Nephron (organoid): ENCODE data around the gene PPP2R2B.

Experiments
- H3K27ac Mint-ChIP-seq, 3 experiments: 2 replicates each; pipeline ENCODE4 v1.8.0; 2020; ENCODE audit warnings: mixed read lengths in 3 of 3, mild to moderate bottlenecking in 2 of 3, moderate library complexity in 1 of 3
- H3K27me3 Mint-ChIP-seq: 2 replicates; pipeline ENCODE4 v1.8.0; 2021; ENCODE audit warnings: low read depth, mild to moderate bottlenecking, moderate library complexity, mixed read lengths
- H3K36me3 Mint-ChIP-seq: 2 replicates; pipeline ENCODE4 v1.8.0; 2020; ENCODE audit warnings: low read depth, mixed read lengths
- H3K4me1 Mint-ChIP-seq: 2 replicates; pipeline ENCODE4 v1.8.0; 2020; ENCODE audit warnings: mixed read lengths
- H3K4me3 Mint-ChIP-seq, 3 experiments: 2 replicates each; pipeline ENCODE4 v1.8.0; 2020; ENCODE audit warnings: mild to moderate bottlenecking in 3 of 3, mixed read lengths in 3 of 3, moderate library complexity in 2 of 3
- H3K9me3 Mint-ChIP-seq: 2 replicates; pipeline ENCODE4 v1.8.0; 2020; ENCODE audit warnings: mixed read lengths
- CTCF ChIP-seq, 3 experiments: fragments of 200-600 bp; sonication (generic); IDR thresholded peaks; one replicate each; pipeline ENCODE4 v1.5.0; 2021; ENCODE audit warnings: antibody characterized with exemption in 3 of 3; ENCODE audit not compliant: unreplicated experiment in 3 of 3

Gene PPP2R2B

GRCh38 chr5:146802945-146803522 is 75.5 kb downstream of the PPP2R2B start:
- no peak for TF ChIP-seq CTCF (IDR thresholded peaks at IDR 0.05; ENCODE audit: unreplicated experiment in 3 of 3)
- Mint-ChIP-seq H3K9me3 (no peaks in the 10 kb centered on the region), H3K36me3 (no peaks in the 10 kb centered on the region), H3K4me3 (no peak overlapping the region), H3K27ac (no peak overlapping the region), H3K4me1 (peaks cover 3% of the 10 kb centered on the region), H3K27me3 (peaks cover 11% of the 10 kb centered on the region)

GRCh38 chr5:146799671-146800070 is 78.9 kb downstream of the PPP2R2B start:
- TF ChIP-seq CTCF (IDR thresholded peaks at IDR 0.05; ENCODE audit: unreplicated experiment in 3 of 3): no peak
- no peaks in the 10 kb centered on the region for H3K9me3 Mint-ChIP-seq
- peaks cover 10% of the 10 kb centered on the region for H3K27me3 Mint-ChIP-seq
- H3K27ac Mint-ChIP-seq: no peak overlapping the region
- no peak overlapping the region for H3K4me3 Mint-ChIP-seq
- H3K36me3 Mint-ChIP-seq: no peaks in the 10 kb centered on the region
- peaks cover 8% of the 10 kb centered on the region for H3K4me1 Mint-ChIP-seq

- H3K4me1 Mint-ChIP-seq: peaks cover 8% of the 10 kb centered on the region
- no peak overlapping the region for H3K4me3 Mint-ChIP-seq
- H3K36me3 Mint-ChIP-seq: no peaks in the 10 kb centered on the region
- H3K27me3 Mint-ChIP-seq: peaks cover 6% of the 10 kb centered on the region
- TF ChIP-seq CTCF (IDR thresholded peaks at IDR 0.05; ENCODE audit: unreplicated experiment in 3 of 3): no peak
- H3K9me3 Mint-ChIP-seq: no peaks in the 10 kb centered on the region
- H3K27ac Mint-ChIP-seq: no peak overlapping the region
Measured at GRCh38 chr5:146799231-146799630, 79.3 kb downstream of the PPP2R2B start.

GRCh38 chr5:146797658-146798057 is 80.9 kb downstream of the PPP2R2B start:
- TF ChIP-seq CTCF (IDR thresholded peaks at IDR 0.05; ENCODE audit: unreplicated experiment in 3 of 3): no peak
- Mint-ChIP-seq H3K9me3 (no peaks in the 10 kb centered on the region), H3K4me1 (peaks cover 8% of the 10 kb centered on the region), H3K27me3 (peaks cover under 1% of the 10 kb centered on the region), H3K4me3 (no peak overlapping the region), H3K36me3 (no peaks in the 10 kb centered on the region), H3K27ac (no peak overlapping the region)

GRCh38 chr5:146796911-146797310 is 81.6 kb downstream of the PPP2R2B start:
- Mint-ChIP-seq H3K9me3 (no peaks in the 10 kb centered on the region), H3K27me3 (no peaks in the 10 kb centered on the region), H3K36me3 (no peaks in the 10 kb centered on the region), H3K4me1 (peaks cover 8% of the 10 kb centered on the region), H3K27ac (no peak overlapping the region), H3K4me3 (no peak overlapping the region)
- TF ChIP-seq CTCF (IDR thresholded peaks at IDR 0.05; ENCODE audit: unreplicated experiment in 3 of 3): no peak

GRCh38 chr5:146796144-146796543 is 82.4 kb downstream of the PPP2R2B start:
- Mint-ChIP-seq H3K9me3 (no peaks in the 10 kb centered on the region), H3K4me1 (peaks cover 8% of the 10 kb centered on the region), H3K4me3 (no peak overlapping the region), H3K27ac (no peak overlapping the region), H3K36me3 (no peaks in the 10 kb centered on the region), H3K27me3 (no peaks in the 10 kb centered on the region)
- TF ChIP-seq CTCF (IDR thresholded peaks at IDR 0.05; ENCODE audit: unreplicated experiment in 3 of 3): no peak
